Activated T-cell treated with anti-CD3 and anti-CD28 coated beads, Interleukin-2, amount 50 U/mL, for 4 hours (primary cell): Measurements from ENCODE around the gene RNU6-1. TPM values are rescaled to one million over a fixed set of nuclear protein-coding genes. Genes with fewer than 3 reads are reported as not detected.

Source experiments
- ATAC-seq, 2 donors: fragments of 200-7000 bp; cut with Tn5 transposase; one replicate each; pipeline ENCODE4 v1.10.0; 2021
- DNase-seq: peaks from one replicate; pipeline ENCODE4 v3.0.0-alpha.2; 2020
- H3K27me3 Mint-ChIP-seq: one replicate; pipeline ENCODE4 v1.8.0; 2021; ENCODE audit warnings: low read depth, mixed read lengths
- H3K36me3 Mint-ChIP-seq: one replicate; pipeline ENCODE4 v1.8.0; 2022; ENCODE audit warnings: mixed read lengths; ENCODE audit not compliant: insufficient read depth
- H3K4me1 Mint-ChIP-seq: one replicate; pipeline ENCODE4 v1.8.0; 2021; ENCODE audit warnings: low read depth, mixed read lengths
- H3K4me3 Mint-ChIP-seq: one replicate; pipeline ENCODE4 v1.8.0; 2021; ENCODE audit warnings: mild to moderate bottlenecking, moderate library complexity, mixed read lengths
- H3K9me3 Mint-ChIP-seq: one replicate; pipeline ENCODE4 v1.8.0; 2021; ENCODE audit warnings: mixed read lengths
- total RNA-seq, 3 donors: library from RNA; stranded (reverse); gene quantifications; one replicate each; pipeline ENCODE4 v1.2.1, GENCODE V29; 2021

Gene RNU6-1
- not detected for total RNA-seq

- Mint-ChIP-seq H3K9me3 (no peaks in the 10 kb centered on the region), H3K4me1 (peaks cover 30% of the 10 kb centered on the region), H3K4me3 (peak within 1 kb of the TSS; percentile 88), H3K36me3 (no peaks in the 10 kb centered on the region), H3K27me3 (peaks cover 11% of the 10 kb centered on the region)
- peak; percentile 94 for DNase-seq
- peak; percentile 91 to 92 for ATAC-seq
These were observed at the start of gene RNU6-1 for GRCh38 chr15:67839929-67840748. RNU6-1 (minus strand) TSS chr15:67840045.

- H3K27me3 Mint-ChIP-seq: peaks cover 15% of the 10 kb centered on the region
- H3K9me3 Mint-ChIP-seq: no peaks in the 10 kb centered on the region
- peaks cover 7% of the 10 kb centered on the region for H3K4me1 Mint-ChIP-seq
- no peak for DNase-seq
- no peaks in the 10 kb centered on the region for H3K36me3 Mint-ChIP-seq
- ATAC-seq: no peak
- H3K4me3 Mint-ChIP-seq: no peak overlapping the region
These were observed 47.9 kb upstream of the RNU6-1 start for GRCh38 chr15:67887776-67888175.

GRCh38 chr15:67885861-67886260, 46.0 kb upstream of the RNU6-1 start:
- Mint-ChIP-seq H3K9me3 (no peaks in the 10 kb centered on the region), H3K36me3 (no peaks in the 10 kb centered on the region), H3K27me3 (peaks cover 9% of the 10 kb centered on the region), H3K4me3 (no peak overlapping the region), H3K4me1 (peaks cover 14% of the 10 kb centered on the region)
- DNase-seq (no peak), ATAC-seq (no peak)

- H3K9me3 Mint-ChIP-seq: no peaks in the 10 kb centered on the region
- peaks cover 14% of the 10 kb centered on the region for H3K4me1 Mint-ChIP-seq
- no peaks in the 10 kb centered on the region for H3K36me3 Mint-ChIP-seq
- ATAC-seq: no peak
- no peak for DNase-seq
- H3K4me3 Mint-ChIP-seq: peak overlapping the region; percentile 72
- H3K27me3 Mint-ChIP-seq: peaks cover 9% of the 10 kb centered on the region
These were observed 45.3 kb upstream of the RNU6-1 start for GRCh38 chr15:67885175-67885523.

GRCh38 chr15:67884514-67885174, 44.8 kb upstream of the RNU6-1 start:
- Mint-ChIP-seq H3K36me3 (no peaks in the 10 kb centered on the region), H3K9me3 (no peaks in the 10 kb centered on the region), H3K4me1 (peaks cover 14% of the 10 kb centered on the region), H3K27me3 (peaks cover 9% of the 10 kb centered on the region), H3K4me3 (peak overlapping the region; percentile 72)
- peak; percentile 54 for DNase-seq
- peak; percentile 82 to 84 for ATAC-seq

GRCh38 chr15:67884009-67884408, 44.2 kb upstream of the RNU6-1 start:
- no peaks in the 10 kb centered on the region for H3K36me3 Mint-ChIP-seq
- H3K27me3 Mint-ChIP-seq: peaks cover 9% of the 10 kb centered on the region

GRCh38 chr15:67883234-67883773, 43.5 kb upstream of the RNU6-1 start:
- DNase-seq (no peak), ATAC-seq (no peak)
- Mint-ChIP-seq H3K27me3 (peaks cover 9% of the 10 kb centered on the region), H3K9me3 (no peaks in the 10 kb centered on the region), H3K4me3 (no peak overlapping the region), H3K36me3 (no peaks in the 10 kb centered on the region), H3K4me1 (peaks cover 13% of the 10 kb centered on the region)

More at GRCh38 chr15:67884009-67884408, 44.2 kb upstream of the RNU6-1 start:
- Mint-ChIP-seq H3K4me1 (peaks cover 13% of the 10 kb centered on the region), H3K9me3 (no peaks in the 10 kb centered on the region), H3K4me3 (peak overlapping the region; percentile 72)
- no peak for ATAC-seq
- DNase-seq: no peak

GRCh38 chr15:67882487-67883233, 42.8 kb upstream of the RNU6-1 start:
- Mint-ChIP-seq H3K27me3 (peaks cover 7% of the 10 kb centered on the region), H3K4me3 (peak overlapping the region; percentile 30), H3K36me3 (no peaks in the 10 kb centered on the region), H3K4me1 (peaks cover 13% of the 10 kb centered on the region), H3K9me3 (no peaks in the 10 kb centered on the region)
- ATAC-seq (no peak), DNase-seq (no peak)

GRCh38 chr15:67880651-67881182, 40.9 kb upstream of the RNU6-1 start:
- DNase-seq: no peak
- no peaks in the 10 kb centered on the region for H3K36me3 Mint-ChIP-seq
- H3K4me1 Mint-ChIP-seq: peaks cover 13% of the 10 kb centered on the region
- no peak overlapping the region for H3K4me3 Mint-ChIP-seq
- no peaks in the 10 kb centered on the region for H3K9me3 Mint-ChIP-seq
- H3K27me3 Mint-ChIP-seq: peaks cover 8% of the 10 kb centered on the region
- ATAC-seq: no peak

GRCh38 chr15:67879440-67880129, 39.7 kb upstream of the RNU6-1 start:
- no peak for DNase-seq
- H3K9me3 Mint-ChIP-seq: no peaks in the 10 kb centered on the region
- peaks cover 9% of the 10 kb centered on the region for H3K4me1 Mint-ChIP-seq
- ATAC-seq: no peak
- no peaks in the 10 kb centered on the region for H3K36me3 Mint-ChIP-seq
- no peak overlapping the region for H3K4me3 Mint-ChIP-seq
- H3K27me3 Mint-ChIP-seq: peaks cover 3% of the 10 kb centered on the region

- no peak for DNase-seq
- no peaks in the 10 kb centered on the region for H3K36me3 Mint-ChIP-seq
- no peak for ATAC-seq
- H3K4me1 Mint-ChIP-seq: peaks cover 9% of the 10 kb centered on the region
- peaks cover 6% of the 10 kb centered on the region for H3K27me3 Mint-ChIP-seq
- H3K4me3 Mint-ChIP-seq: no peak overlapping the region
- H3K9me3 Mint-ChIP-seq: peaks cover 3% of the 10 kb centered on the region
These were observed 38.9 kb upstream of the RNU6-1 start for GRCh38 chr15:67878712-67879206.

- Mint-ChIP-seq H3K36me3 (no peaks in the 10 kb centered on the region), H3K27me3 (peaks cover 16% of the 10 kb centered on the region), H3K4me1 (peaks cover 4% of the 10 kb centered on the region), H3K4me3 (no peak overlapping the region), H3K9me3 (peaks cover 16% of the 10 kb centered on the region)
- DNase-seq (no peak), ATAC-seq (no peak)
These were observed 33.9 kb upstream of the RNU6-1 start for GRCh38 chr15:67873777-67874176.

- DNase-seq (no peak), ATAC-seq (no peak)
- Mint-ChIP-seq H3K4me3 (no peak overlapping the region), H3K36me3 (no peaks in the 10 kb centered on the region), H3K4me1 (peaks cover 4% of the 10 kb centered on the region), H3K9me3 (peaks cover 16% of the 10 kb centered on the region), H3K27me3 (peaks cover 15% of the 10 kb centered on the region)
These were observed 31.1 kb upstream of the RNU6-1 start for GRCh38 chr15:67870868-67871408.
